CD4-positive, alpha-beta T cell (primary cell): ENCODE data around the gene F10. TPM values are rescaled to one million over a fixed set of nuclear protein-coding genes. Genes with fewer than 3 reads are reported as not detected.
A peak's percentile ranks its signal among the peaks of the same experiment; 100 is the strongest.

Experiments used
- ATAC-seq: fragments of 200-7000 bp; cut with Tn5 transposase; one replicate; pipeline ENCODE4 v1.10.0; 2022; ENCODE audit warnings: mild to moderate bottlenecking; ENCODE audit not compliant: poor library complexity
- CTCF ChIA-PET: fragments of 350-600 bp; sonication (Branson Sonifier 250); formaldehyde crosslinking; loops from one replicate; lab custom pipeline; 2021; ENCODE audit warnings: antibody characterized with exemption, inconsistent platforms; lab: Charles Lee
- POLR2A ChIA-PET: fragments of 350-600 bp; sonication (Branson Sonifier 250); formaldehyde crosslinking; loops from one replicate; lab custom pipeline; 2021; ENCODE audit warnings: antibody characterized with exemption, inconsistent platforms; lab: Charles Lee
- DNase-seq, 14 experiments: peaks; one replicate each; pipeline ENCODE4 v3.0.0-alpha.2; 2013 to 2020; ENCODE audit warnings: mixed read lengths in 2 of 14
- H3K27ac ChIP-seq, 2 donors: one replicate each; pipeline versions ENCODE4 v1.5.1 to v1.7.0; 2013; ENCODE audit warnings: low read length in 2 of 2, low read depth in 1 of 2, mild to moderate bottlenecking in 1 of 2
- H3K27me3 ChIP-seq, 2 experiments: 1 replicate in 1 of 2; 2 replicates in 1 of 2; pipeline versions ENCODE4 v1.6.1 to v1.7.0; 2013; ENCODE audit warnings: low read length in 2 of 2, control low read depth in 1 of 2, mild to moderate bottlenecking in 1 of 2, moderate library complexity in 1 of 2; ENCODE audit not compliant: insufficient read depth in 2 of 2, control insufficient read depth in 1 of 2
- H3K36me3 ChIP-seq: one replicate; pipeline ENCODE4 v1.6.1; 2013; ENCODE audit warnings: low read length, control low read depth; ENCODE audit not compliant: insufficient read depth
- H3K4me1 ChIP-seq: one replicate; pipeline ENCODE4 v1.6.1; 2013; ENCODE audit warnings: low read length, control low read depth; ENCODE audit not compliant: insufficient read depth
- H3K4me3 ChIP-seq: one replicate; pipeline ENCODE4 v1.5.1; 2013; ENCODE audit warnings: mild to moderate bottlenecking, low read length, moderate library complexity
- H3K9me3 ChIP-seq, 2 experiments: 1 replicate in 1 of 2; 2 replicates in 1 of 2; pipeline versions ENCODE4 v1.6.1 to v1.7.0; 2013; ENCODE audit warnings: low read length in 2 of 2, mild to moderate bottlenecking in 2 of 2, control low read depth in 1 of 2, moderate library complexity in 1 of 2; ENCODE audit not compliant: control insufficient read depth in 1 of 2, insufficient read depth in 1 of 2
- H3K27ac Mint-ChIP-seq: one replicate; pipeline ENCODE4 v1.8.0; 2020; ENCODE audit warnings: mixed read lengths
- H3K27me3 Mint-ChIP-seq: one replicate; pipeline ENCODE4 v1.8.0; 2021; ENCODE audit warnings: mixed read lengths
- H3K36me3 Mint-ChIP-seq: one replicate; pipeline ENCODE4 v1.8.0; 2021; ENCODE audit warnings: low read depth, mixed read lengths
- H3K4me1 Mint-ChIP-seq: one replicate; pipeline ENCODE4 v1.8.0; 2021; ENCODE audit warnings: low read depth, mixed read lengths
- H3K4me3 Mint-ChIP-seq: one replicate; pipeline ENCODE4 v1.8.0; 2020; ENCODE audit warnings: mild to moderate bottlenecking, mixed read lengths
- H3K9me3 Mint-ChIP-seq: one replicate; pipeline ENCODE4 v1.8.0; 2020; ENCODE audit warnings: mixed read lengths
- CTCF ChIP-seq: fragments of 200-600 bp; IDR thresholded peaks from one replicate; pipeline ENCODE4 v1.8.0; 2022; ENCODE audit warnings: antibody characterized with exemption, mild to moderate bottlenecking
- intact Hi-C, 2 experiments: fragments of 100-400 bp; cut with DNase I in 1 of 2; cut with micrococcal nuclease in 1 of 2; formaldehyde crosslinking; loops; one replicate each; pipeline versions ENCODE4 v1.15.1 to v1.9.0; 2023 to 2025; cut with DNase I, micrococcal nuclease
- total RNA-seq, 174 experiments: library from RNA in 2 of 174; stranded (reverse) in 2 of 174; gene quantifications; one replicate each; pipeline ENCODE4 v1.2.3 and lab custom pipeline; 2021 to 2026

The F10 gene
- total RNA-seq, 2 experiments from 2014 or later: not detected

GRCh38 chr13:113168211-113168610 is 45.6 kb downstream of the F10 start:
- no peak for TF ChIP-seq CTCF
- H3K4me3 ChIP-seq: no peak overlapping the region
- CTCF ChIA-PET: no interaction called here
- Mint-ChIP-seq H3K36me3 (peaks cover 34% of the 10 kb centered on the region), H3K4me3 (no peak overlapping the region), H3K27me3 (no peaks in the 10 kb centered on the region), H3K4me1 (peaks cover 22% of the 10 kb centered on the region), H3K9me3 (peaks cover 4% of the 10 kb centered on the region), H3K27ac (peak overlapping the region; percentile 20)
- intact Hi-C loops: no loop called here
- peaks cover 22% of the 10 kb centered on the region for H3K4me1 ChIP-seq
- no peak for ATAC-seq
- no peak overlapping the region for H3K27ac ChIP-seq
- POLR2A ChIA-PET: interaction anchor here (1.2 kb wide), 1 partner anchor 12 kb away, joined by 4 read pairs; no protein-coding TSS in a partner anchor
- H3K9me3 ChIP-seq: peaks cover 0 to 7% of the 10 kb centered on the region in 2 experiments
- peaks cover 27% of the 10 kb centered on the region for H3K36me3 ChIP-seq
- H3K27me3 ChIP-seq: no peaks in the 10 kb centered on the region
- no peak for DNase-seq

- peaks cover 28% of the 10 kb centered on the region for H3K36me3 ChIP-seq
- peaks cover 0 to 4% of the 10 kb centered on the region in 2 experiments for H3K9me3 ChIP-seq
- H3K27me3 ChIP-seq: no peaks in the 10 kb centered on the region
- no peak overlapping the region for H3K4me3 Mint-ChIP-seq
- ATAC-seq: no peak
- CTCF ChIA-PET: no interaction called here
- POLR2A ChIA-PET: interaction anchor here (1.2 kb wide), 2 partner anchors 11 to 40 kb away, joined by 3 to 4 read pairs; partner anchors contain the start of gene CUL4A
- TF ChIP-seq CTCF: no peak
- H3K9me3 Mint-ChIP-seq: peaks cover 4% of the 10 kb centered on the region
- H3K27me3 Mint-ChIP-seq: no peaks in the 10 kb centered on the region
- H3K4me3 ChIP-seq: no peak overlapping the region
- H3K36me3 Mint-ChIP-seq: peaks cover 34% of the 10 kb centered on the region
- DNase-seq: no peak
- no peak overlapping the region for H3K27ac ChIP-seq
- peaks cover 26% of the 10 kb centered on the region for H3K4me1 ChIP-seq
- peaks cover 13% of the 10 kb centered on the region for H3K4me1 Mint-ChIP-seq
- no peak overlapping the region for H3K27ac Mint-ChIP-seq
- intact Hi-C loops: no loop called here
These were observed 47.0 kb downstream of the F10 start for GRCh38 chr13:113169277-113170272.

- POLR2A ChIA-PET: no interaction called here
- H3K9me3 Mint-ChIP-seq: peaks cover 4% of the 10 kb centered on the region
- no peaks in the 10 kb centered on the region for H3K27me3 ChIP-seq
- peaks cover 0 to 6% of the 10 kb centered on the region in 2 experiments for H3K9me3 ChIP-seq
- H3K4me1 ChIP-seq: peaks cover 29% of the 10 kb centered on the region
- peaks cover 5% of the 10 kb centered on the region for H3K4me1 Mint-ChIP-seq
- CTCF ChIA-PET: no interaction called here
- peaks cover 33% of the 10 kb centered on the region for H3K36me3 ChIP-seq
- no peak overlapping the region for H3K4me3 Mint-ChIP-seq
- DNase-seq (no peak), ATAC-seq (no peak)
- no peaks in the 10 kb centered on the region for H3K27me3 Mint-ChIP-seq
- no peak overlapping the region for H3K27ac Mint-ChIP-seq
- H3K27ac ChIP-seq: no peak overlapping the region
- peaks cover 40% of the 10 kb centered on the region for H3K36me3 Mint-ChIP-seq
- intact Hi-C loops: no loop called here
- H3K4me3 ChIP-seq: no peak overlapping the region
- TF ChIP-seq CTCF: no peak
These were observed 47.9 kb downstream of the F10 start for GRCh38 chr13:113170511-113170910.
